ENCODE results near the gene IMPG1.

Gene IMPG1

GRCh38 chr6:75892384-75892783, 180.1 kb downstream of the IMPG1 start:
- DNase-seq: no peak

DNA sequence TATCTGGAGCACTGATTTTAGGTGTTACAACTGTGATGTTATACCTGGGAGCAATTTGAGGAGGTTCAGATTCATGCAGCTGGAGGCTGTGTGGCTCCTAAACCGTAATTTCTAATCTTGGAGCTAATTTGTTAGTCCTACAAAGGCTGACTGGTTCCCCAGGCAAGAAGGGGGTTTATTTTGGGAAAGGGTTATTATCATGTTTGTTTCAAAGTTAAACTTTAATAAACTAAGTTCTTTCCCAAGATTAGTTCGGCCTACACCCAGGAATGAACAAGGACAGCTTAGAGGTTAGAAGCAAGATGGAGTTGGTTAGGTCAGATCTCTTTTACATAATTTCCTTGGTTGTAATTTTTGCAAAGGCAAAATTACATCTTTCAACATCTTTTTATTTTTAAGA, 187.6 kb downstream of the IMPG1 start:
- no peak for DNase-seq

- DNase-seq: no peak
Measured at GRCh38 chr6:75882734-75883133, 189.7 kb downstream of the IMPG1 start.

DNA sequence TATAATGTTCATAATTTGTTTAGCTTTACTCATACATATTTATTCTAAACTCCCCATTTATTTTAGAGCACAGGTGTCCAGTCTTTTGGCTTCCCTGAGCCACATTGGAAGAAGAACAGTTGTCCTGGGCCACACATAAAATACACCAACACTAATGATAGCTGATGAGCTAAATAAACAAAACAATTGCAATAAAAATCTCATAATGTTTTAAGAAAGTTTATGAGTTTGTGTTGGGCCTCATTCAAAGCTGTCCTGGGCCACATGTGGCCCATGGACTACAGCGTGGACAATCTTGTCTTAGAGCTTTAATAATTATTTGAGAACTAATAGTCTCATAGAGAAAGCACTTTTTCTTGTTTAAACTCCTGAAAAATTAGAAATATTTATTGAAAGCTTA, 192.2 kb downstream of the IMPG1 start:
- DNase-seq: no peak

DNA sequence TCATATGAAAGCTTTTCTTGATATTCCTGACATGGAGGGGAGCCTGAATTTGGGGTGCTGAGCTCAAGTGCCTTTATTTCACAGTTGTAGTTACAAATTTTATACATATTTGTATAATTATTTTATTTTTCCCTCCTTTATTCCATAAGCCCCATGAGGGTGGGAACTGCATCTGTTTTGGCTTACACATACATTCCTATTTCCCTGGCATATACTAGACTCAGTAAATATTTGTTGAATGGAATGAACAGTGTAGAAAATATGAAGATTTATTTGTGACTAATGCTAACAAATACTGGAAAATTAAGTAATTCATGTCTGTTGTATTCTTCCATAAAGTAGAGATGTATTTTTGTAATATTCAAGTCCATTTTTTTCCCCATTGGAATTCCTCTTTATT, 196.3 kb downstream of the IMPG1 start:
- no peak for DNase-seq

- no peak for DNase-seq
Measured at GRCh38 chr6:75874224-75874623, 198.2 kb downstream of the IMPG1 start.

Measured in activated CD8-positive, alpha-beta memory T cell treated with anti-CD3 and anti-CD28 coated beads, Interleukin-2, amount 50 U/mL, for 4 hours (primary cell).